Fibroblast of mammary gland (primary cell): ENCODE measurements around the gene NOL4L.

Source experiments
- DNase-seq: peaks from one replicate; pipeline ENCODE4 v3.0.0-alpha.2; 2010; ENCODE audit warnings: low read depth
- H3K4me3 ChIP-seq: 2 replicates; pipeline ENCODE4 v1.5.1; 2011; ENCODE audit warnings: low read depth, mild to moderate bottlenecking, low read length, moderate library complexity; ENCODE audit not compliant: control insufficient read depth
- CTCF ChIP-seq: conservative IDR thresholded peaks from 2 replicates; pipeline ENCODE4 v1.5.1; 2011; ENCODE audit warnings: low read depth, low read length, inconsistent platforms; ENCODE audit not compliant: control insufficient read depth, insufficient read depth

NOL4L gene

GRCh38 chr20:32605167-32605656 is 20.1 kb upstream of the NOL4L start:
- TF ChIP-seq CTCF: no peak
- peak; percentile 3 for DNase-seq
- H3K4me3 ChIP-seq: no peak overlapping the region

GRCh38 chr20:32603046-32603726 is 18.1 kb upstream of the NOL4L start:
- no peak for DNase-seq
- H3K4me3 ChIP-seq: no peak overlapping the region
- TF ChIP-seq CTCF: no peak

GRCh38 chr20:32602273-32602672 is 17.1 kb upstream of the NOL4L start:
- no peak overlapping the region for H3K4me3 ChIP-seq
- DNase-seq: no peak
- TF ChIP-seq CTCF: no peak

- DNase-seq: no peak
- TF ChIP-seq CTCF: no peak
- H3K4me3 ChIP-seq: no peak overlapping the region
Observed at GRCh38 chr20:32600681-32601237, 15.6 kb upstream of the NOL4L start.

GRCh38 chr20:32599783-32600340 is 14.7 kb upstream of the NOL4L start:
- no peak for TF ChIP-seq CTCF
- no peak for DNase-seq
- no peak overlapping the region for H3K4me3 ChIP-seq

- no peak for DNase-seq
- TF ChIP-seq CTCF: no peak
- no peak overlapping the region for H3K4me3 ChIP-seq
Observed at GRCh38 chr20:32598606-32599005, 13.5 kb upstream of the NOL4L start.

GRCh38 chr20:32597714-32598113 is 12.6 kb upstream of the NOL4L start:
- no peak for TF ChIP-seq CTCF
- H3K4me3 ChIP-seq: no peak overlapping the region
- DNase-seq: no peak
